ENCODE measurements around the gene NLN.
"Not testable (repeated sequence)": the region's sequence is repeated elsewhere in the genome, so short reads cannot be mapped to it uniquely, and the experiment has no call there.

The NLN gene

GRCh38 chr5:65837139-65837538 is 115.1 kb downstream of the NLN start:
- TF ChIP-seq POLR2AphosphoS5 (IDR thresholded peaks at IDR 0.05; ENCODE audit: low read depth) = no peak
- no peak for TF ChIP-seq GABPA (IDR thresholded peaks at IDR 0.05; ENCODE audit: low read depth)
- TF ChIP-seq CTCF (IDR thresholded peaks at IDR 0.05; ENCODE audit: insufficient read depth, low read length) = no peak
- TF ChIP-seq REST (IDR thresholded peaks at IDR 0.05; ENCODE audit: insufficient replicate concordance, low read depth) = no peak
- TF ChIP-seq SPI1 (IDR thresholded peaks at IDR 0.05; ENCODE audit: borderline replicate concordance, low read depth) = no peak
- DNase-seq (ENCODE audit: low read depth in 1 of 2, low spot score in 1 of 2) = no peak

GRCh38 chr5:65839170-65839569 is 117.2 kb downstream of the NLN start:
- not testable (repeated sequence) for H3K4me3 ChIP-seq (replicated peaks; ENCODE audit: insufficient read depth, low read length); H3K27ac ChIP-seq (replicated peaks); DNase-seq (ENCODE audit: low read depth in 1 of 2, low spot score in 1 of 2); H3K27me3 ChIP-seq (ENCODE audit: insufficient read depth, poor library complexity, severe bottlenecking)

More at GRCh38 chr5:65837139-65837538, 115.1 kb downstream of the NLN start:
- Histone ChIP-seq H3K4me3 (replicated peaks; ENCODE audit: insufficient read depth, low read length) (no peak overlapping the region), H3K27me3 (ENCODE audit: insufficient read depth, poor library complexity, severe bottlenecking) (no peaks in the 10 kb centered on the region), H3K27ac (replicated peaks) (no peak overlapping the region)

- Histone ChIP-seq H3K27ac (replicated peaks) (no peak overlapping the region), H3K4me3 (replicated peaks; ENCODE audit: insufficient read depth, low read length) (no peak overlapping the region), H3K27me3 (ENCODE audit: insufficient read depth, poor library complexity, severe bottlenecking) (no peaks in the 10 kb centered on the region)
- TF ChIP-seq REST (IDR thresholded peaks at IDR 0.05; ENCODE audit: insufficient replicate concordance, low read depth) (no peak), CTCF (IDR thresholded peaks at IDR 0.05; ENCODE audit: insufficient read depth, low read length) (no peak), POLR2AphosphoS5 (IDR thresholded peaks at IDR 0.05; ENCODE audit: low read depth) (no peak), SPI1 (IDR thresholded peaks at IDR 0.05; ENCODE audit: borderline replicate concordance, low read depth) (no peak), GABPA (IDR thresholded peaks at IDR 0.05; ENCODE audit: low read depth) (no peak)
- DNase-seq (ENCODE audit: low read depth in 1 of 2, low spot score in 1 of 2) = no peak
These were observed 118.1 kb downstream of the NLN start for GRCh38 chr5:65840071-65840470.

GRCh38 chr5:65844763-65845162 is 122.8 kb downstream of the NLN start:
- H3K27me3 ChIP-seq (ENCODE audit: insufficient read depth, poor library complexity, severe bottlenecking); H3K4me3 ChIP-seq (replicated peaks; ENCODE audit: insufficient read depth, low read length): not testable (repeated sequence)
- peak; percentile 20 to 21 for DNase-seq (ENCODE audit: low read depth in 1 of 2, low spot score in 1 of 2)
- peak overlapping the region; percentile 54 for H3K27ac ChIP-seq (replicated peaks)

- H3K27ac ChIP-seq (replicated peaks) = no peak overlapping the region
- DNase-seq (ENCODE audit: low read depth in 1 of 2, low spot score in 1 of 2) = no peak
- TF ChIP-seq REST (IDR thresholded peaks at IDR 0.05; ENCODE audit: insufficient replicate concordance, low read depth) = no peak
- TF ChIP-seq GABPA (IDR thresholded peaks at IDR 0.05; ENCODE audit: low read depth) = no peak
- TF ChIP-seq CTCF (IDR thresholded peaks at IDR 0.05; ENCODE audit: insufficient read depth, low read length) = no peak
- no peak for TF ChIP-seq SPI1 (IDR thresholded peaks at IDR 0.05; ENCODE audit: borderline replicate concordance, low read depth)
- no peak for TF ChIP-seq POLR2AphosphoS5 (IDR thresholded peaks at IDR 0.05; ENCODE audit: low read depth)
- H3K27me3 ChIP-seq (ENCODE audit: insufficient read depth, poor library complexity, severe bottlenecking) = no peaks in the 10 kb centered on the region
- H3K4me3 ChIP-seq (replicated peaks; ENCODE audit: insufficient read depth, low read length) = no peak overlapping the region
These were observed 124.1 kb downstream of the NLN start for GRCh38 chr5:65846101-65846500.

GRCh38 chr5:65847019-65847418 is 125.0 kb downstream of the NLN start:
- not testable (repeated sequence) for H3K27me3 ChIP-seq (ENCODE audit: insufficient read depth, poor library complexity, severe bottlenecking); H3K27ac ChIP-seq (replicated peaks); H3K4me3 ChIP-seq (replicated peaks; ENCODE audit: insufficient read depth, low read length); DNase-seq (ENCODE audit: low read depth in 1 of 2, low spot score in 1 of 2)

All from HL-60 (cell line).